Renal cortex interstitium (tissue), 11 donors: ENCODE measurements around the gene COL4A1. TPM values are rescaled to one million over a fixed set of nuclear protein-coding genes. Genes with fewer than 3 reads are reported as not detected.

Experiments used
- DNase-seq, 11 donors: peaks; one replicate each; pipeline ENCODE4 v3.0.0-alpha.2; 2013; ENCODE audit warnings: low read depth in 9 of 11, low spot score in 4 of 11; ENCODE audit errors: extremely low read depth in 1 of 11
- polyA plus RNA-seq, 3 donors: library from polyadenylated mRNA; unstranded; fragments of 120-200 nt; gene quantifications; one replicate each; pipeline ENCODE4 v1.2.1, GENCODE V29; 2013; ENCODE audit not compliant: insufficient read length in 3 of 3

Gene COL4A1
- polyA plus RNA-seq, 3 donors, result 537 to 578 (median 563) TPM

- DNase-seq, result no peak
Measured at GRCh38 chr13:110254751-110255553, 52.0 kb downstream of the COL4A1 start.

DNA sequence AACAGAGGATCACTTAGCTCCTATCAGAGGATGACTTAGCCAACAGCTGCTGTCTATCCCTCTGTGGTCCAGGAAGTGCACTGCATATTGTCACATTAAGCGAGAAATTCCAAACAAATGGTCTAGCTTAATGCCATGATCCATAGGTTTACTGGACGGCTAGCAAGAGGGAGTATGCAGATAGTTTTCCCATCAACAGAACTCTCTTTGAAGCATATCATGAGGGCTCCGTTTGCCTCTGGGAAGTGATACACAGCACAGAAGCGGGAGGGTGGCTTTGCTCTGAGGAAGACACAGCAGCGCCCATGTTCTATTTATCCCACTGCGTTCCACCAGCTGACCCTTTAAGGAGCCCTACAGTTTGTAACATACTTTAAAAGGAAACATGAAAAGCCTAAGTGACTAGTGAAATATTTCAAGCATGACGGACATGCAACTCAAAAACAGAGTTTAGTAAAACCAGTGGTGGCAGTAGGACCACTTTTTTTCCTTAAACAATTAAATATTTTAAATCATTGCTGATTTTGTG, 52.7 kb downstream of the COL4A1 start:
- no peak for DNase-seq

DNA sequence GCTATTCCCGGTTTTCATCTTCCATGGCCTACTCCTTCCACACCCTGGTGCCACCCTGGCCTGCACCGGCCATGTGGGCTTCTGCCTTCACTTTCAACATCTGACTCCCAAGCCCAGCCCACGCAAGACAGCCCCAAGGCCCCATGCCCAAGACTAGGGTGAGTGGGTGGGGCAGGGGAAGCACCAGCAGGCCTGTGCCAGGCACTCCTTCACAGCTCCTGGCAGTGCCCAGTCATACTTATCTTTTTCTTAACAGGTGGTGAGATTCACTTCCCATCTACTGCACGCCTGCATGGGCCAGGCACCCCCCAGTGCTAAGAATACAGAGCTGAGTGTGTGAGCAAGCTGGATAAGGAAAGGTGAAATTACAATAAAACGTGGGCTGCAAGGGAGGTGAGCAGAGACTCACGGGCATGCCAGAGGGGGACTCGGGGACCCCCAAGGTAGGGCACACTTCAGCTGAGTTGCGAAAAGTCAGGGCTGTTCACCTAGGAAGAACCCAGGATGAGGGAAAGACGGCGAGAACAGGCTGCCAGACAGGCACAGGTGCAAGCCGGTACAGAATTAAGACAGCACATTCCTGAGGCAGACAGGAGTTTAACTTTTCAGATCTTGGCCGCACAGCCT, 55.7 kb downstream of the COL4A1 start:
- no peak for DNase-seq

DNA sequence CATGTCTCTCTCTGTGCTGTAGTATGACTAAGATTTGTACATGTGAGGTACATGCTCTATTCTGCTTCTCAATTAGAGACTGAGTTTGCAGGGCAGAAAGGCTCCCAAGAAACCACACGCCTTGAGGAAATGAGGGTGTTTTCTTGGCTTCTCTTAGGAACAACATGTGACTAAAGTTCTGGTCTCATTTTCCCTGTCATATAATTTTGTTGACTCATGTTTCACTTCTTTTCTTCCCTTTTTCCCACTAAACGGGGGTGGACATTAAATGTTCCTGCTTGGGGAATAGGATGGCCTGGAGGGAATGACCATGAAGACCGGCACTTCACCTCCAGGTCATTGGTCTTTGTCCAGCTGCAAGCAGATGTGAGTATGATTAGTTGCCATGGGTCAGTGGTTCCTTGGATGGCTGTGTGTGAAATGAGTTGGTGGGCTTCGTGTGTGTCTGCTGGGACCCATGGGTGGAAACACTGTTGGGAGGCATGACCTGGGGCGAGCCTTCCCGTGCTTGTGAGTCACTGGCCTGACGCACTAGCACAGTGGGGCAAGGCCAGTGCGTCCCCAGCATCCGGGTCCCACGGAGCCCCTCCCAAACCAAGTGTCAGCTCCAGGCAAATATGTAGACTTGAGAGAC, 56.6 kb downstream of the COL4A1 start:
- DNase-seq, result no peak

DNA sequence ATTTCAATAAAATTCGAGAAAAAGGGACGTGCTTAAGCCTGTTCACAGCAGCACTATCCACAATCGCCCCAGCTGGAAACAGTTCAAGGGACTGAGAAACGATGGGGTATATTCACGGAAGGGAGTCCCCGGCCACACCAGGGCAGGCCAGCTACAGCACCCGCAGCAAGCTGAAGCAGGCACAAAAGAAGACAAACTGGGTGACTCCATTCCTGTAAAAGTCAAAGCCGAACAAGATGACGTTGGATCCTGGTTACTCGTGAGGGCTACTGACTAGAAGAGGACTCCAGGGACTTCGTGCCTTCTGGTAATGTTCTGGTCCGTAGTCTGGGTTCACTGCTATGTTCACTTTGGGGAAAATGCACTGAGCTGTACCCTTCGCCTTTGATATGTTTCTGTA, 57.6 kb downstream of the COL4A1 start:
- no peak for DNase-seq

DNA sequence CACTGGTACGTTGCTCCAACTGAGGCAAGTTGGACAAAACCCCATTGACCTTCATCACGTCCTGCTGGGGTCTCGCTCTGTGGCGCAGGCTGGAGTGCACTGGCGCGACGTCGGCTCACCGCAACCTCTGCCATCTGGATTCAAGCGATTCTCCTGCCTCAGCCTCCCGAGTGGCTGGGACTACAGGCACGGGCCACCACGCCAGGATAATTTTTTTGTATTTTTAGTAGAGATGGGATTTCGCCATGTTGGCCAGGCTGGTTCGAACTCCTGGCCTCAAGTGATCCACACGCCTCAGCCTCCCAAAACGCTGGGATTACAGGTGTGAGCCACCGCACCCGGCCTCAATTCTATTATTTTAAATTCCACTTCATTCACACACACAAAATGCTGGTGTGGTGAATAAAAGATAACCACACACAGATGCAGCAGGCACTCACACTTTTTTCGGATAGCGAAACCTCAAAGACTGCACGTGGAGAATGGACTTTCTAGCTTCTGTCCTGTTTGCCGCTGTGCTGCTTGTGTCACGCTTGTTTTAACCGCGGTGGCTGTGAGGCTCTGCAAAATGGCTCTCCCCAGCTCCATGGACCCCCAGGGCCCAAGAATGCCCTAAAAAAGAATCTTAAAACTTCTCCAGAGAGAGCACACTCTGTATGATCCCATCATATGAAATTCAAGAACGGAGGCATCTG, 58.4 kb downstream of the COL4A1 start:
- DNase-seq, result no peak

DNA sequence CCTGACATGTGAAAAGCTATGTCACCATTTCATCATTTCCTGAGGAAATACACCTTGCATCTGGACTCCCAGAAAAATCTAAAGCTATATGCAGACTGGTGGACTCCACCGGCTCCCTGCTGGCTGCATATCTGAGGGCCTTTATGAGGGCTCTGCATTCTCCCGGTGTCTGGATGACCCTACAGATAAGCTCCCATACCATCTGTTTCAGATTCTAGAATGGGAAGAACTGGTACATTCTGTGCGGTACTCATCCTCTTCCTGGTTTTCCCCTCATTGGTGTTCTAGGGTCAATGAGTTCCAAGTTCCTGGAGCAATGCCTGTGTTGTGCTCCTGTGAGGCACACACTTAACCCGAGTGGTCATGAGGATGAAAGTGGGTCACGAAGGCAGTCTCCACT, 60.4 kb downstream of the COL4A1 start:
- DNase-seq, result no peak

DNA sequence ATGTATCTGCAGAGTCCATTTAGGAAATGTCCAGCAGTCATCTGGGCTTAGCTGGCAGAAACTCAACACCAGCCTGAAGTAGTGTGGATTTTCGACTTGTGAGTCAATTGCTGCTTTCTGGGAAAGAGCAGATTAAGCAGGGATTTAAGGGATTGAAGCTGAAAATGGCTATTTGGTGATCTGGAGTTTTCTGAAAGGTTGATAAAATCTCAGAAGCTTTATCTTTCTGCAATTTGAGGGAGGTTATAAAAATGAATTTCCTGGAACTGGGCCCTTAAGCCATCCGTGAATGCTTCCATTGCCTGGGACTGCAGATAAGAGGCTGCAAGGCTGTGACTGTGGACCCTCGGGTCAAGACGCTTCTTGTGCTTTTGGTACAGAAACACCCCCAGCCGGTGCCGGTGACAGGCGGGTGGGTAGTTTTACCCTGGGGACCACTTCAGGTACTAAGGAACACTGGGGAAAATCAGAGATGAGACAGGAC, 61.5 kb downstream of the COL4A1 start:
- no peak for DNase-seq

- DNase-seq, result no peak
Measured at GRCh38 chr13:110244976-110245375, 62.0 kb downstream of the COL4A1 start.

DNA sequence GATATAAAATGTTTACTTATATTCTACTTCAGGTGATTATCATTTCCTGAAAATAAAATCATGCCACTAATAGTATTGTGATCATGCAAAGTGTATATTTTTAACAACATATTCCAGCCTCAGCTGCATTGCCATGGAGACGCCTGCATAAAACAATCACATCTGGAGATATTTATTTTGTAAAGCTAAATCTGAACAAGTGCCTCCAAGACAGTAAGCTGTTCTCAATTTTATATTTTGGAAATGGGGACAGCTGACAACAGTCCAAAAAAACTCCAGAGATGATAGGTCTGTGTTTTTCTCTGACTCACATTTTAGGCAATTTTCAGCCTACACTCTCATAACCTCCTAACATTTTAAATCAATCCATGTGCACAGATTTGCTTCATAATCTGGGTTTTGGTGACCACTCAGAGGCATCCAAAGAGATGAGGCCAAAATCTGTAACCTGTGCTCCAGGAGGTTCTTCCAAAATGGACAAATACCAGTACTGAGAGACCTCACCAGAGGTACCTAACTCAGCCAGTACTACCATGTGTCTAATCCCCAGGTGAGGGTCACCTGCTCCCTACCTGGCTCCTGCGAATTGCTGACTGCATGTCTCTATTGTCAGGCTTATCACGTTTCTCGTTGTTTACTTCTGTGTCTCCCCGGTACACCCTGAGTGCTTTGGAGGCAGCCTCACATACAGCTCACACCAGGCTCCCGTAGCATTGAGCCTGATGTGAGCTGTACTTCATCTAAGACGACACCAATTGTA, 62.7 kb downstream of the COL4A1 start:
- DNase-seq, result no peak

GRCh38 chr13:110242615-110243014, 64.3 kb downstream of the COL4A1 start:
- DNase-seq, result no peak

- no peak for DNase-seq
Measured at GRCh38 chr13:110240943-110241342, 66.0 kb downstream of the COL4A1 start.

DNA sequence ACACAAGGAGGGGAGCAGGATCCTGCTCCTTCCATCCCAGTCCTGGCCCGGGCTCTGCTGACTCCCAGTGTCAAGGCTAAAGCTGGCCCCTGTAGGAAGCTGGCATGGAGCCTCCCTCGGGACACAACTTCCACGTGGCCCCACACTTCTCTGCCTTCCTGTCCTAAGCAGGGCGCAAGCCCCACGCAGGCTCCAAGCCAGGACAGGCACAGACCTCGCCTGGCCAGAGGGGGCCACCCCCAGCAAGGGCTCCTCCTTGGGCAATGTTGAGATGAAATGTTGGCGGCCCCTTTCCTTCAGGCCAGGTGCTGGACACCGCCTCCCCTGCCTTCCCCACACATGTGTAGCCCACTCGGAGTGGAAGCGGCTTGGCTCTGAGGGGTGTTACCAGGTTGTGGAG, 66.6 kb downstream of the COL4A1 start:
- no peak for DNase-seq

DNA sequence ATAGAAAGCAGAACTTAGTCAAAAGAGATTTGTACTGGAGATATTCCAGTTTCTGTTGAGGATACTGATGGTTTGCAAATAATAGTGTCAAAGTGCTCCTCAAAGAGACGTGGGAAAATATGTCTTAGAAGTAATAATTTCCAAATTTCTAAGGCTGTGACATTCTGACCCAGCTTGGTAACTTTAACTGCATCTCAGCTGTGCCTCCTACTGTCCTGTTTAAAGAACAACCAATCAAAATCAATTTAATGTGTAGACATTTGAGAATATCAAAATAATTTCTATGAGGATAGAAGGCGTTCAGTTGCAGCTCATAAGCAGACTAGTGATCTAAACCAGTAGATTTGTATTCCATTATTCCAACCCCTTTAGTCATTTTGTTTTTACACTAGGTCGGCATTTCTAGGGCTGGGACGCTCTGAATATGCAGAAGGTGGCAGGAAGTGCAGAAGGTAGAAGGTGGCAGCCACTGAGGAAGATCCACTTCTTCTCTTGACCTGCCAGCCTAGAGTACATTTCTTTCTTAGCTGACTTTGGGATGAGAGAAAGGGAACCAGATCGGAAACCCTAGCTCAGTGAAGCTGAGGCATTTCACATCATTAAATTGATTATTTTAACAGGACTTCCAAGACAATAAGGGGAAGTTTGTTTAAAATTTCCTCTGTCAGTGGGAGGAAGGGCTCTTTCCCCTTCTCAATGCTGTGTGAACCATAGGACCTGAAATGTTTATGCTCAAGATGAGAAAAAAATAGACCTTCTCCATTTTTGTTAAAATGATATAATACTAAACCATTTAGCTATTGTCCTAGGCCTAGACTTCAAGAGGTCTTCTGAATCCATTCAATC, 67.5 kb downstream of the COL4A1 start:
- no peak for DNase-seq

DNA sequence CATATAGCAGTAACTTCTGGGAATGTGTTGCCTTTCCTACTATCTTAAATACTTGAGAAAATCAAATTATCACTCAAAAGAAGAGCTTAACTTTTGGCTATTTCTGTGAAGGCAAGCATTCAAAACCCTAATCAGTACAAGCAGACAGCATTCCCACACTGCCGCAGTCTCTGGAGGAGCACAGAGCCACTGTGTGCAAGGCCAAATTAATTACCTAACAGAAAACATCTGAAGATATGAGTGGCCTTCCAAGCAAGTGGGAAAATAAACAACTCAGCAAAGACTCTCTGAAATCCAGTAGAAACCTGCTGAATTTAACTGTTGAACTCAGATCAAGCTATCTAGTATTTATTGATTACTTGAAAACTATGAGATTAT, 68.2 kb downstream of the COL4A1 start:
- no peak for DNase-seq

DNA sequence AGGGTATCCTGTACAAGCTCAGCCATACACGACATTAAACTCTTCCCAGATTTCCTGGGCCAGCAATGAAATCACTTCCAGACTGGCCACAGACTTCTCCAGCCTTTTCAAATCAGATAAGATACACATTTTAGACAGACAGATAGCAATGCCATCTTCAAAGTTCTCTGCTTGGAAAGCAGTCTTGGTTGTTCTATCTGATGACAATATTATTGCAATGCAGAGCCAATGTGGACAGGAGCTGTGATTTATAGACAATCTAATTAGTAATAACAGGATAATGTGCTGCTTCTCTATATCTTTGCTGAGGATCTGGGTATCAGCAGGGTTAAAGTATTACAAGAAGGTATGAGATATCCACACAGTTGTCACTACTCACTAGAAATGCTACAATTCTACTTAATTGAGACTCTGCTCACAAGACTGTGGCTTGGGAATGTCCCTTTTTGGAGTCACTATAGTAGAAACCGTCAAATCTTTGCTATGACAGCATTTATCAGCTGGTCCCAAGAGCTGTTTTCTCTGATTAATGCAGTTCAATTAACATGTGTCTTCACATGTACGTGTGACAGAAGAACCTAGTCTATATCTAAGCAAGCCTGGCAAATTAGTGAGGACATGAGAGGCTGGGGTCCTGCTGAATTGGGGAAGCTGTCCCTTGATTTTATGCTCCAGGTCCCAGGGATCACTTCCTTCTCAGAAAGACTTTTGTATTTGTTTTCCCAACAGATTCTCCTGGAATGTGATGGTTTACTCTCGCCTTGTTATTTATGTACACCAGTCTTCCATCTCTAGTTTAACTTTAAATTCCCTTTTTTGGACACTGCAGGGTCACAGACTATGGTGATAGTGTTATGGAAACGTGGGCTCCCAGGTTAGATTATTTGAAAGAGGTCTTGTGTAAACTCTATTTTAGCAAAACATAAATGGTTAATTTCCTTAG, 68.8 kb downstream of the COL4A1 start:
- DNase-seq, result no peak

- DNase-seq, result no peak
Measured at GRCh38 chr13:110236831-110237261, 70.1 kb downstream of the COL4A1 start.
